Activated naive CD4-positive, alpha-beta T cell treated with anti-CD3 and anti-CD28 coated beads for 36 hours (primary cell): Measurements from ENCODE around the gene IPO4. TPM values are rescaled to one million over a fixed set of nuclear protein-coding genes. Genes with fewer than 3 reads are reported as not detected.

ENCODE experiments used
- CTCF ChIA-PET: fragments of 350-600 bp; sonication (Branson Sonifier 250); formaldehyde crosslinking; loops from one replicate; lab custom pipeline; 2021; ENCODE audit warnings: antibody characterized with exemption; lab: Charles Lee
- DNase-seq: peaks from one replicate; pipeline ENCODE4 v3.0.0-alpha.2; 2020
- H3K27ac Mint-ChIP-seq: one replicate; pipeline ENCODE4 v1.8.0; 2021; ENCODE audit warnings: mild to moderate bottlenecking, mixed read lengths
- H3K27me3 Mint-ChIP-seq: one replicate; pipeline ENCODE4 v1.8.0; 2021; ENCODE audit warnings: low read depth, mixed read lengths
- H3K36me3 Mint-ChIP-seq: one replicate; pipeline ENCODE4 v1.8.0; 2021; ENCODE audit warnings: low read depth, mixed read lengths
- H3K4me1 Mint-ChIP-seq: one replicate; pipeline ENCODE4 v1.8.0; 2021; ENCODE audit warnings: low read depth, mixed read lengths
- H3K4me3 Mint-ChIP-seq: one replicate; pipeline ENCODE4 v1.8.0; 2021; ENCODE audit warnings: mild to moderate bottlenecking, moderate library complexity, mixed read lengths
- H3K9me3 Mint-ChIP-seq: one replicate; pipeline ENCODE4 v1.8.0; 2021; ENCODE audit warnings: mixed read lengths
- intact Hi-C: fragments of 100-400 bp; cut with micrococcal nuclease; formaldehyde crosslinking; loops from one replicate; pipeline ENCODE4 v1.15.1; 2023
- total RNA-seq, 2 experiments: library from RNA; stranded (reverse); gene quantifications; one replicate each; pipeline ENCODE4 v1.2.3, GENCODE V29; 2021

Gene IPO4
- total RNA-seq, 2 experiments from 2014 or later, result 64.2 to 74.5 TPM

GRCh38 chr14:24198814-24199524 is 10.4 kb upstream of the IPO4 start:
- H3K27me3 Mint-ChIP-seq, result no peaks in the 10 kb centered on the region
- DNase-seq, result no peak
- H3K27ac Mint-ChIP-seq, result no peak overlapping the region
- H3K4me1 Mint-ChIP-seq, result peaks cover 44% of the 10 kb centered on the region
- CTCF ChIA-PET, result interaction anchor here (0.6 kb wide), 1 partner anchor 134 kb away, joined by 3 read pairs; no protein-coding TSS in a partner anchor
- intact Hi-C loops, result no loop called here
- peaks cover 7% of the 10 kb centered on the region for H3K9me3 Mint-ChIP-seq
- H3K4me3 Mint-ChIP-seq, result no peak overlapping the region
- H3K36me3 Mint-ChIP-seq, result peaks cover 44% of the 10 kb centered on the region

- Mint-ChIP-seq H3K4me3 (peak overlapping the region; percentile 96), H3K9me3 (no peaks in the 10 kb centered on the region), H3K27me3 (no peaks in the 10 kb centered on the region), H3K36me3 (peaks cover 41% of the 10 kb centered on the region), H3K27ac (no peak overlapping the region), H3K4me1 (peaks cover 53% of the 10 kb centered on the region)
- DNase-seq, result no peak
- intact Hi-C loops, result no loop called here
- CTCF ChIA-PET, result interaction anchor here (0.7 kb wide), 1 partner anchor 260 kb away, joined by 3 read pairs; no protein-coding TSS in a partner anchor
Measured at GRCh38 chr14:24197056-24197450, 8.4 kb upstream of the IPO4 start.

- no peak for DNase-seq
- Mint-ChIP-seq H3K4me3 (peak overlapping the region; percentile 96), H3K36me3 (peaks cover 36% of the 10 kb centered on the region), H3K9me3 (no peaks in the 10 kb centered on the region), H3K27me3 (no peaks in the 10 kb centered on the region), H3K4me1 (peaks cover 55% of the 10 kb centered on the region), H3K27ac (peak overlapping the region; percentile 93)
- CTCF ChIA-PET, result interaction anchor here (0.7 to 2.8 kb wide), 6 partner anchors 17 to 260 kb away, joined by 3 to 10 read pairs (median 4); partner anchors contain the start of genes CHMP4A and TINF2
- intact Hi-C loops, result no loop called here
Measured at GRCh38 chr14:24196071-24197055, 7.7 kb upstream of the IPO4 start.

GRCh38 chr14:24195186-24196070 is 6.8 kb upstream of the IPO4 start, which contains the start of gene TM9SF1:
Gene TM9SF1 (minus strand): TSS chr14:24195441. CDS start chr14:24195019, 422 bp downstream.
- Mint-ChIP-seq H3K27me3 (no peaks in the 10 kb centered on the region), H3K36me3 (peaks cover 31% of the 10 kb centered on the region), H3K9me3 (no peaks in the 10 kb centered on the region), H3K4me3 (peak within 1 kb of the TSS; percentile 96), H3K4me1 (peaks cover 56% of the 10 kb centered on the region), H3K27ac (peak within 1 kb of the TSS; percentile 93)
- CTCF ChIA-PET, result interaction anchor here (0.7 to 2.8 kb wide), 8 partner anchors 18 to 236 kb away, joined by 3 to 10 read pairs (median 3); partner anchors contain the start of genes CHMP4A, CIDEB and TINF2
- peak; percentile 89 for DNase-seq
- intact Hi-C loops, result loop anchor here (1.0 kb wide), 9 partner anchors 18 to 102 kb away; partner anchors contain the start of genes CHMP4A, EMC9, GMPR2 and IRF9

GRCh38 chr14:24194873-24195185 is 6.2 kb upstream of the IPO4 start:
- Mint-ChIP-seq H3K27ac (peak overlapping the region; percentile 93), H3K36me3 (peaks cover 30% of the 10 kb centered on the region), H3K4me1 (peaks cover 58% of the 10 kb centered on the region), H3K4me3 (peak overlapping the region; percentile 96), H3K9me3 (no peaks in the 10 kb centered on the region), H3K27me3 (no peaks in the 10 kb centered on the region)
- intact Hi-C loops, result loop anchor here (1.0 kb wide), 9 partner anchors 18 to 102 kb away; partner anchors contain the start of genes CHMP4A, EMC9, GMPR2 and IRF9
- no peak for DNase-seq
- CTCF ChIA-PET, result interaction anchor here (0.6 to 2.8 kb wide), 7 partner anchors 18 to 237 kb away, joined by 3 to 10 read pairs (median 4); partner anchors contain the start of genes CHMP4A, CIDEB and TINF2

- H3K27me3 Mint-ChIP-seq, result no peaks in the 10 kb centered on the region
- intact Hi-C loops, result no loop called here
- H3K27ac Mint-ChIP-seq, result peak overlapping the region; percentile 93
- no peak for DNase-seq
- CTCF ChIA-PET, result interaction anchor here (0.6 to 2.8 kb wide), 6 partner anchors 48 to 237 kb away, joined by 3 to 10 read pairs (median 4); partner anchors contain the start of genes CIDEB and TINF2
- peaks cover 57% of the 10 kb centered on the region for H3K4me1 Mint-ChIP-seq
- H3K9me3 Mint-ChIP-seq, result no peaks in the 10 kb centered on the region
- H3K4me3 Mint-ChIP-seq, result peak overlapping the region; percentile 96
- H3K36me3 Mint-ChIP-seq, result peaks cover 30% of the 10 kb centered on the region
Measured at GRCh38 chr14:24194186-24194872, 5.7 kb upstream of the IPO4 start.

GRCh38 chr14:24192933-24193332 is 4.3 kb upstream of the IPO4 start:
- H3K36me3 Mint-ChIP-seq, result peaks cover 22% of the 10 kb centered on the region
- H3K27ac Mint-ChIP-seq, result no peak overlapping the region
- CTCF ChIA-PET, result interaction anchor here (0.5 to 2.3 kb wide), 2 partner anchors 70 to 104 kb away, joined by 3 to 5 read pairs; no protein-coding TSS in a partner anchor
- H3K9me3 Mint-ChIP-seq, result no peaks in the 10 kb centered on the region
- H3K27me3 Mint-ChIP-seq, result no peaks in the 10 kb centered on the region
- no peak overlapping the region for H3K4me3 Mint-ChIP-seq
- H3K4me1 Mint-ChIP-seq, result peaks cover 54% of the 10 kb centered on the region
- intact Hi-C loops, result no loop called here
- DNase-seq, result no peak

- Mint-ChIP-seq H3K27ac (no peak overlapping the region), H3K9me3 (no peaks in the 10 kb centered on the region), H3K4me1 (peaks cover 59% of the 10 kb centered on the region), H3K4me3 (no peak overlapping the region), H3K27me3 (no peaks in the 10 kb centered on the region), H3K36me3 (peaks cover 16% of the 10 kb centered on the region)
- CTCF ChIA-PET, result interaction anchor here (0.7 to 1.0 kb wide), 2 partner anchors 10 to 98 kb away, joined by 3 read pairs; no protein-coding TSS in a partner anchor
- intact Hi-C loops, result no loop called here
- DNase-seq, result no peak
Measured at GRCh38 chr14:24190416-24190815, 1.8 kb upstream of the IPO4 start.

GRCh38 chr14:24189460-24189859 is 844 bp upstream of the IPO4 start:
- H3K4me3 Mint-ChIP-seq, result no peak overlapping the region
- no peaks in the 10 kb centered on the region for H3K27me3 Mint-ChIP-seq
- peak overlapping the region; percentile 78 for H3K27ac Mint-ChIP-seq
- DNase-seq, result no peak
- intact Hi-C loops, result loop anchor here (2.0 kb wide), 1 partner anchor 253 kb away; the partner anchor contains the start of gene SDR39U1
- no peaks in the 10 kb centered on the region for H3K9me3 Mint-ChIP-seq
- peaks cover 52% of the 10 kb centered on the region for H3K4me1 Mint-ChIP-seq
- H3K36me3 Mint-ChIP-seq, result peaks cover 19% of the 10 kb centered on the region
- CTCF ChIA-PET, result interaction anchor here (0.7 to 1.9 kb wide), 3 partner anchors 29 to 201 kb away, joined by 3 to 13 read pairs (median 3); partner anchors contain the start of genes DHRS4L2, IRF9 and LTB4R

GRCh38 chr14:24189059-24189375 is 401 bp upstream of the IPO4 start:
- H3K36me3 Mint-ChIP-seq, result peaks cover 19% of the 10 kb centered on the region
- CTCF ChIA-PET, result interaction anchor here (0.7 to 1.9 kb wide), 4 partner anchors 28 to 201 kb away, joined by 3 to 13 read pairs (median 4); partner anchors contain the start of genes DHRS4L2, IRF9, LTB4R and RNF31
- H3K27ac Mint-ChIP-seq, result peak overlapping the region; percentile 78
- peaks cover 48% of the 10 kb centered on the region for H3K4me1 Mint-ChIP-seq
- H3K9me3 Mint-ChIP-seq, result no peaks in the 10 kb centered on the region
- H3K27me3 Mint-ChIP-seq, result no peaks in the 10 kb centered on the region
- peak overlapping the region; percentile 85 for H3K4me3 Mint-ChIP-seq
- no peak for DNase-seq
- intact Hi-C loops, result loop anchor here (2.0 kb wide), 1 partner anchor 254 kb away; the partner anchor contains the start of gene SDR39U1
